Cortex of kidney (tissue), 1 donor: ENCODE data around the gene EPB41.
"Not testable (repeated sequence)": the region's sequence is repeated elsewhere in the genome, so short reads cannot be mapped to it uniquely, and the experiment has no call there.

ENCODE experiments used
- DNase-seq: peaks from one replicate; lab custom pipeline; 2025; lab: John Stamatoyannopoulos, UW

The EPB41 gene

DNA sequence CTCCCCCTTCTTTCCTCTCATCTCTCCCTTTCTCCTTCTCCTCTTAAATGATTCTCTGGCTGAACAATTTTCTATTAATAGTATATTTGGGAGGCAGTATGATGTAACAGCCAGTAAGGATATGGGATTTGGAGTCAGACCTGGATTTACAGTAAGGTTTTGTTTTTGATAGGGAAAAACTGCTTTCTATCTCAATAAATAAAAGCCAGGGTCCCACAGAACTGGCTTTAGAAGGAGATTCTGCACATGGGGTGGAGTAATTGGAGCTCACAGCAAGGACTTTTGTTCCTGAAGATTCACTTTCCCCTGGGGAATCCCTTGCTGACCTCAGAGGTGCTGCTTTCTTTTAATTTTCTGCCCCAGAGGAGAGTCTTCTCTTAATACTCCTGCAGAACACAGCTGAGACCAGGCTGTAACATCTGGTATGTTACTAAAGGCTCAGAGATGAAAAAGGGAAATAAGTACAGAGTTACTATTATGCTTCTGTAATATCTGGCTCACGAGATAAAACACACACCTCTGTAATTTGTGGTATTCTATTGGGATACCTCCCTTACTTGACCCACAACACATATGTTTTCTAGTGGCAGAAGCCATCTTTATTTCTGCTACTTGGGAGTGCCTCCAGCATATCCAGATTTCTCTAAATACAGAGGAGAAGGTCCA is 13.4 kb downstream of the EPB41 start:
- no peak for DNase-seq

- DNase-seq, result no peak
These were observed 14.1 kb downstream of the EPB41 start for GRCh38 chr1:28928314-28928941.

DNA sequence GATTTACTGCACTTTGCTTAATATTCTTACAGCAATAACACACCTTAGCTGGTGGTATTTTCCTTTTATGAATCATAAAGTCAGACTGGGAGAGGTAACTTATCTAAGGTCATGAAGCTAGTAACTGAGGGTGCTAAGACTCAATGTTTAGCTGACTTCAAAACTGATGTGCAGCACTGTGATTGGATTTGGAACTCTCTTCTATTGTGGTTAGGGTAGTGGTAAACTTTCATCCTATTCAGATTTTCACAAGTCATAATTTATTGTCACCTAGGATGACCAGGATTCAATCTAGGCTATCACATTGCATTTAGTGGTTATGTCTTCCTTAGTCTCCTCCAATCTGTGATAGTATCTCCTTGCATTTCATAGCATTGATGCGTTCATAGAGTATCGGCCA is 18.9 kb downstream of the EPB41 start:
- DNase-seq, result no peak

DNA sequence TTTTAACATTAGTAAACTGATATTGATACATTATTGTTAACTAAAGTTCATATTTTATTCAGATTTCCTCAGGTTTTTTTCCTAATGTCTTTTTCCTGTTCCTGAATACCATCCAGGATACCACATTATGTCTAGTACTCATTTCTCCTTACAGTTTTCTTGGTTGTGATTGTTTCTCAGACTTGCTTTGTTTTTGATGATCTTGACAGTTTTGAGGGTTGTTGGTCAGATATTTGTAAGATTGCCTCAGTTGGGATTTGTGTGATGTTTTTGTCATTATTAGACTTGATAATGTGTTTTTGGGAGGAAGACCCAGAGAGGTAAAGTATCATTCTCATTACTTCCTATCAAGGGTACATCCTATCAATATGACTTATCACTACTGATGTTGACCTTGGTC is 19.5 kb downstream of the EPB41 start:
- DNase-seq, result no peak

- no peak for DNase-seq
These were observed 20.3 kb downstream of the EPB41 start for GRCh38 chr1:28934676-28935075.

GRCh38 chr1:28935293-28935692 is 20.9 kb downstream of the EPB41 start:
- DNase-seq, result no peak

GRCh38 chr1:28936094-28936493 is 21.7 kb downstream of the EPB41 start:
- no peak for DNase-seq

DNA sequence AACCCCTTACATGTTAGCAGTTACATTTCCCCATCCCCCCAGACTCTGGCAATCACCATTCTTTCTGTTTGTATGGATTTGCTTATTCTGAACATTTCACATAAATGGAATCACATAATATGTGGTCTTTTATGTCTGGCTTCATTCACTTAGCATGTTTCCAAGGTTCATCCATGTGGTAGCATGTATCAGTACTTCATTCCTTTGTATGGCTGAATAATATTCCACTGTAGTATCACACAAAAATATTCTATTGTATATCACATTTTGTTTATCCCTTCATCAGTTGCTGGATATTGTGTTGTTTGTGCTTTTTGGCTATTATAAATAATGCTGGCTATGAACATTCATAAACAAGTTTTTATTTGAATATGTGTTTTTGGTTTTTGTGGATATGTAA is 22.2 kb downstream of the EPB41 start:
- DNase-seq, result no peak

GRCh38 chr1:28943581-28943980 is 29.2 kb downstream of the EPB41 start:
- DNase-seq, result not testable (repeated sequence)

- DNase-seq, result no peak
These were observed 35.6 kb downstream of the EPB41 start for GRCh38 chr1:28950006-28950405.

DNA sequence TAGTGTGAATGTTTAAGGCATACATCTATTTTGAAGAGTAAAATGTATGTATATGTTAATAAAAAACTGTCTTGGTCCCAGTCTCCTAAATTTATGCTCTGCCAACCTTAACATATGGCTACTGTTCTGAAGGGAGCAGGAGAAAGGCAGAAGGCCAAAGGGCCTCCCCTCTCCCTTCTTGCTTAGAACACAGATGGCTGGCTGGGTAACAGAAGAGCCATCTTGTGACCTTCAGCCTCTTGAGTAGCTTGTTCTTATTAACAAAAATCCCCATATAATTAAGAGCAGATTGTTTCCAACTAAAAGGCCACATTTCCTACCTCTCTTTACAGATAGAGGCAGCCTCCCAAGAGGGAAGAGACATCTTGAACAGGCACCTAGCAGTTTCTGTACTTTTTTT is 36.1 kb downstream of the EPB41 start:
- no peak for DNase-seq

GRCh38 chr1:28954126-28954726 is 39.9 kb downstream of the EPB41 start:
- DNase-seq, result no peak

DNA sequence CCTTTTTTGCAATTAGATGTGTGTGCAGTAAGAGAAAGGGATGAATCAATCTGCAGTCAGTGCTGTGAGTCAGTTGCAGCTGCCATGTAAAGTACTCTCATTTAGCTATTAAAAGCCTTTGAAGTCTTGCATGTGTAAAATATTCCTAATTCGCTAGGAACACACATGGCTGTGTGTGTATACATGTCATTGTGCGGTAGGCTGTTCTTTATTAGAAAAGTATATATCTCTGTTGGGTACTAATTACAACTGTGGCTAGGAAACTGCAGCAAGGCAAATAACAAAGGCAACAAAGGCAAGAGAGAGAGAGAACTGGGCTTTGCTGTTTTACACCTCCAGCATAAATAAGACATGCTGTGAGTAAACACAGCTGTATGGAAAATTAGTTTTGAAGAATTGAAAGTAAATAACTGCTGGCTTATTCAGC is 41.7 kb downstream of the EPB41 start:
- DNase-seq, result no peak

- not testable (repeated sequence) for DNase-seq
These were observed 47.9 kb downstream of the EPB41 start for GRCh38 chr1:28962114-28962831.

GRCh38 chr1:28965271-28965870 is 51.0 kb downstream of the EPB41 start:
- DNase-seq, result no peak

- no peak for DNase-seq
These were observed 52.2 kb downstream of the EPB41 start for GRCh38 chr1:28966617-28967016.

DNA sequence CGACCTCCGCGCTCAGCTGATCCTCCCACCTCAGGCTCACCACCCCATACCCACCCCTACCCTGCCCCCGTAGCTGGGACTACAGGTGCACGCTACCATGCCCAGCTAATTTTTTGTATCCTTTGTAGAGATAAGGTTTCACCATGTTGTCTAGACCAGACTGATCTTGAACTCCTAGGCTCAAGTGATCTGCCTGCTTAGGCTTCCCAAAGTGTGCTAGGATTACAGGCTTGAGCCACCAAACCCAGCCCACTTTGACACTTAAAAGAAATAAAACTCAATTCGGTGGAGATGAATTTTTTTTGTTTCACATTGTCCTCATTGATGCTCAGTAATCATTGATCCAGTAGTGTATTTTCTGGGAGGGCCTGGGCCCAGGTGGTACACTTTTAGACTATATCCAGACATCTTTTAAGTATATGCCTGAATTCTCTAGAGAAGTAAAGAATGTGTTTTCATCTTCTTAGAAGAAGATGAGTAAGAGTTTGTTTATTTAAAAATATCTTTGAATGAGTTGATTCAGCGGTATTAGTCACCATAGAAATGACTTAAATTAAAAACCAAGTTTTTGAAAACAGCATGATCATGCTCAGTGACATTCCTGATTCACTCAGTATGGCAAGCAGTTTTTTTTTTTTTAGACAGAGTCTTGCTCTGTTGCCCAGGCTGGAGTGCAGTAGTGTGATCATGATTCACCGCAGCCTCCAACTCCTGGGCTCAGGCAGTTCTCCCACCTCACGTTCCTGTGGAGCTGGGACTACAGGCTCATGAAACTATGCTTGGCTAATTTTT is 57.8 kb downstream of the EPB41 start:
- no peak for DNase-seq

GRCh38 chr1:28973596-28974421 is 59.4 kb downstream of the EPB41 start:
- DNase-seq, result no peak

GRCh38 chr1:28974432-28974831 is 60.1 kb downstream of the EPB41 start:
- DNase-seq, result no peak

GRCh38 chr1:28976248-28976647 is 61.9 kb downstream of the EPB41 start:
- no peak for DNase-seq

DNA sequence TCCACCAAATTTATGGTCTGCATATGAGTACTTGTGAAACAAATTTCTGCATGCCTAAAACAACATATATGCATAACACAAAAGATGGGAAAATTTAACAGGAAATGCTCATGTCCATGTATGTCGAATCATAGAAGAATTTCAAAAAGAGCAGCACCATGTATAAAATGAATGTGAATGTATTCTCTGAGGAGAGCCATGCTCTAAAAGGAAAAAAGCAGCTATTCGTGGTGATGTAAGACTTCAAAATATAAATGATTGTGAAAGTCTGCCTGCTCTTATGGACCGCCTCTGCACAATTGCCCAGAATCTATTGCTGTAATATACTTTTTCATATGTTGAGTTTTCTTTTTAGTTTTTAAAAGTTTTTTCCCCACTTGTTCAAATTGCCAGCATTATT is 66.8 kb downstream of the EPB41 start:
- DNase-seq, result no peak
